ENCODE results near the gene PDE6A.

PDE6A gene

GRCh38 chr5:149979896-149980295 lies 35.3 kb upstream of the PDE6A start:
- ChIA-PET POLR2A (ENCODE audit: low non-redundant PET) (no interaction called here), CTCF (interaction anchor here (0.8 kb wide), 1 partner anchor 127 kb away, joined by 4 read pairs; no protein-coding TSS in a partner anchor)
- no peak for TF ChIP-seq CTCF (conservative IDR thresholded peaks at IDR 0.05; ENCODE audit: low read depth)
- DNase-seq (ENCODE audit: low spot score), result no peak
- H3K27ac ChIP-seq, result no peak overlapping the region

GRCh38 chr5:149975409-149975808 lies 30.8 kb upstream of the PDE6A start:
- TF ChIP-seq CTCF (conservative IDR thresholded peaks at IDR 0.05; ENCODE audit: low read depth), result no peak
- no peak for DNase-seq (ENCODE audit: low spot score)
- ChIA-PET CTCF (interaction anchor here (0.7 to 1.3 kb wide), 3 partner anchors 11 to 24 kb away, joined by 3 to 7 read pairs (median 4); no protein-coding TSS in a partner anchor), POLR2A (ENCODE audit: low non-redundant PET) (no interaction called here)
- no peak overlapping the region for H3K27ac ChIP-seq

- no peak for TF ChIP-seq CTCF (conservative IDR thresholded peaks at IDR 0.05; ENCODE audit: low read depth)
- ChIA-PET CTCF (interaction anchor here (0.6 to 0.7 kb wide), 2 partner anchors 22 to 458 kb away, joined by 3 read pairs; no protein-coding TSS in a partner anchor), POLR2A (ENCODE audit: low non-redundant PET) (interaction anchor here (0.6 kb wide), 1 partner anchor 674 kb away, joined by 4 read pairs; no protein-coding TSS in a partner anchor)
- DNase-seq (ENCODE audit: low spot score), result no peak
- no peak overlapping the region for H3K27ac ChIP-seq
Measured at GRCh38 chr5:149969181-149969930, 24.8 kb upstream of the PDE6A start.

- POLR2A ChIA-PET (ENCODE audit: low non-redundant PET), result no interaction called here
- no peak overlapping the region for H3K27ac ChIP-seq
- no peak for TF ChIP-seq CTCF (conservative IDR thresholded peaks at IDR 0.05; ENCODE audit: low read depth)
- no peak for DNase-seq (ENCODE audit: low spot score)
- CTCF ChIA-PET, result interaction anchor here (0.6 to 1.1 kb wide), 3 partner anchors 114 to 191 kb away, joined by 3 to 9 read pairs (median 4); no protein-coding TSS in a partner anchor
Measured at GRCh38 chr5:149966946-149967345, 22.4 kb upstream of the PDE6A start.

GRCh38 chr5:149963729-149964128 lies 19.1 kb upstream of the PDE6A start:
- ChIA-PET POLR2A (ENCODE audit: low non-redundant PET) (no interaction called here), CTCF (interaction anchor here (1.8 to 5.4 kb wide), 2 partner anchors 111 to 126 kb away, joined by 7 to 48 read pairs; no protein-coding TSS in a partner anchor)
- H3K27ac ChIP-seq, result no peak overlapping the region
- no peak for DNase-seq (ENCODE audit: low spot score)
- TF ChIP-seq CTCF (conservative IDR thresholded peaks at IDR 0.05; ENCODE audit: low read depth), result no peak

- no peak overlapping the region for H3K27ac ChIP-seq
- no peak for TF ChIP-seq CTCF (conservative IDR thresholded peaks at IDR 0.05; ENCODE audit: low read depth)
- ChIA-PET CTCF (interaction anchor here (0.6 to 5.4 kb wide), 11 partner anchors 10 to 297 kb away, joined by 3 to 55 read pairs (median 5); no protein-coding TSS in a partner anchor), POLR2A (ENCODE audit: low non-redundant PET) (interaction anchor here (0.6 kb wide), 1 partner anchor 92 kb away, joined by 8 read pairs; no protein-coding TSS in a partner anchor)
- DNase-seq (ENCODE audit: low spot score), result no peak
Measured at GRCh38 chr5:149962601-149963300, 18.2 kb upstream of the PDE6A start.

Measured in RWPE1 (cell line).